Breast epithelium (tissue), 3 donors: Measurements from ENCODE around the gene HLA-F.

Experiments used
- CTCF ChIP-seq, 3 donors: fragments of 450-650 bp; IDR thresholded peaks; one replicate each; pipeline ENCODE4 v1.5.1; 2016 to 2017; ENCODE audit warnings: antibody characterized with exemption in 3 of 3, mild to moderate bottlenecking in 3 of 3, moderate library complexity in 3 of 3
- POLR2A ChIP-seq: fragments of 450-650 bp; IDR thresholded peaks from one replicate; pipeline ENCODE4 v1.6.1; 2016; ENCODE audit warnings: antibody characterized with exemption, mild to moderate bottlenecking, moderate library complexity

DNA sequence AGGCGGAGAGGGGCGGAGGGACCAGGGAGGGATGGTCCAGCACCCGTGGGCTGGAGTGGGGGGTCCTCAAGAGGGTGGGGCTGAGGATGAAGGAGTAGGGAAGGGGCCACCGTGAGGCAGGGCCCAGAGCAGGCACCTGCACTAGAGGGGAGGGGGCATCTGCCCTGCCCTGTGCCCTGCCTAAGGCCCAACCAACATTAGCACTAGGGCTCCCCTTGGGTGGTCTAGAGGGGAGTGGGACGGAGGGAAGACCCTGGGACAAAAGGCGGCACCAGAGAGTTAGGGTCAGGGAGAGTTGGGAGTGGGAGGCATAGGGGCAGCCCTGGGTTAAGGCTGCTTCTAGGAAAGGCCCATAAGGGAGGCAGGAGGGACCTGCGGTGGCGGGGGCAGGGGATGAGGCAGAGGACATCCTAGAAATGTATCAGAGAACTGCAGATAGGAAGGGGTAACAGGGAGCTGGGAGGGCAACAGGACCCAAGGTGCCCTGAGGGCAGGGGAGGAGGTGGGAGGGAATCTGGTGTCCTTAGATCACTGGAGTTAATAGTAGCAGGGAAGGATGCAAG lies 24.5 kb downstream of the HLA-F start:
- TF ChIP-seq CTCF (IDR thresholded peaks at IDR 0.05): no peak
- TF ChIP-seq POLR2A: no peak
